ENCODE results near the gene HIGD2A. TPM values are rescaled to one million over a fixed set of nuclear protein-coding genes. Genes with fewer than 3 reads are reported as not detected.
A peak's percentile ranks its signal among the peaks of the same experiment; 100 is the strongest.

Gene HIGD2A
- total and polyA plus RNA-seq, 2 of the 13 experiments (the other 11 are each of a cell fraction or from before 2014, with no cell fraction given), result 89.2 to 146 TPM

DNA sequence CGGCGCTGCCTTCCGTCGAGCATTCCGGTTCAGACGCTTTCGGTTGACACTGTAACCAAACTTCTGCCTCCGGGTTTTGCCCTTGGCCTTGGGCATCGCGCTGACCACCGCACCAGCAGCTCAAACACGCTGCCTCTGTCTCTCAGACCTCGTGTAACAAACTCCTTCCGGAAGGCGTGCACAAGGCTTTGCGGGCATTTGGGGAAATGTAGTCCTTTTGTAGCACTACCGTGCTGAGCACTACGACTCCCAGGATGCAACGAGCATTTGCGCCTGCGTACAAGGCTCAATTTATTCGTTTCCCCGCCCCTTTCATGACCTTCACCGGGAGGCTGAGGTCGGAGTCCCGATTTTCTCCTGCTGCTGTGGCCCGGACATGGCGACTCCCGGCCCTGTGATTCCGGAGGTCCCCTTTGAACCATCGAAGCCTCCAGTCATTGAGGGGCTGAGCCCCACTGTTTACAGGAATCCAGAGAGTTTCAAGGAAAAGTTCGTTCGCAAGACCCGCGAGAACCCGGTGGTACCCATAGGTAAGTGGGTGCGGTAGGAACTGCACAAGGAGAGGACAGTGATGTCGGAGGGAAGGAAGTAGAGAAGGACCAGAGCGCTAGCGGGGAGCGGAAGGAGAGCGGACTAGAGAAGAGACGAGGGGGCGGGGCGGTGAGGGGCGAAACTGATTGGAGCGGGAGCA lies at the start of gene HIGD2A, which contains the start of gene NOP16 (continued):
- TF ChIP-seq, protein P1, sequence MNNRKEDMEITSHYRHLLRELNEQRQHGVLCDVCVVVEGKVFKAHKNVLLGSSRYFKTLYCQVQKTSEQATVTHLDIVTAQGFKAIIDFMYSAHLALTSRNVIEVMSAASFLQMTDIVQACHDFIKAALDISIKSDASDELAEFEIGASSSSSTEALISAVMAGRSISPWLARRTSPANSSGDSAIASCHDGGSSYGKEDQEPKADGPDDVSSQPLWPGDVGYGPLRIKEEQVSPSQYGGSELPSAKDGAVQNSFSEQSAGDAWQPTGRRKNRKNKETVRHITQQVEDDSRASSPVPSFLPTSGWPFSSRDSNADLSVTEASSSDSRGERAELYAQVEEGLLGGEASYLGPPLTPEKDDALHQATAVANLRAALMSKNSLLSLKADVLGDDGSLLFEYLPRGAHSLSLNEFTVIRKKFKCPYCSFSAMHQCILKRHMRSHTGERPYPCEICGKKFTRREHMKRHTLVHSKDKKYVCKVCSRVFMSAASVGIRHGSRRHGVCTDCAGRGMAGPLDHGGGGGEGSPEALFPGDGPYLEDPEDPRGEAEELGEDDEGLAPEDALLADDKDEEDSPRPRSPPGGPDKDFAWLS (CRISPR knock-in tag; IDR thresholded peaks at IDR 0.05; ENCODE audit: borderline replicate concordance), result 0 out of 2 replicates have a peak, but pooled peaks have one; percentile 74
- TF ChIP-seq, protein P2, sequence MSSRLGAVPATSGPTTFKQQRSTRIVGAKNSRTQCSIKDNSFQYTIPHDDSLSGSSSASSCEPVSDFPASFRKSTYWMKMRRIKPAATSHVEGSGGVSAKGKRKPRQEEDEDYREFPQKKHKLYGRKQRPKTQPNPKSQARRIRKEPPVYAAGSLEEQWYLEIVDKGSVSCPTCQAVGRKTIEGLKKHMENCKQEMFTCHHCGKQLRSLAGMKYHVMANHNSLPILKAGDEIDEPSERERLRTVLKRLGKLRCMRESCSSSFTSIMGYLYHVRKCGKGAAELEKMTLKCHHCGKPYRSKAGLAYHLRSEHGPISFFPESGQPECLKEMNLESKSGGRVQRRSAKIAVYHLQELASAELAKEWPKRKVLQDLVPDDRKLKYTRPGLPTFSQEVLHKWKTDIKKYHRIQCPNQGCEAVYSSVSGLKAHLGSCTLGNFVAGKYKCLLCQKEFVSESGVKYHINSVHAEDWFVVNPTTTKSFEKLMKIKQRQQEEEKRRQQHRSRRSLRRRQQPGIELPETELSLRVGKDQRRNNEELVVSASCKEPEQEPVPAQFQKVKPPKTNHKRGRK (CRISPR knock-in tag; IDR thresholded peaks at IDR 0.05), result no peak
- TF ChIP-seq HOXA9 (CRISPR knock-in tag; IDR thresholded peaks at IDR 0.05; ENCODE audit: borderline replicate concordance) (peak; percentile 90; the same call in 1 of the 2 replicates), ZNF138 (CRISPR knock-in tag; IDR thresholded peaks at IDR 0.05; ENCODE audit: low read depth) (peak; percentile 88), MEF2D (CRISPR knock-in tag; IDR thresholded peaks at IDR 0.05) (peak; percentile 54), ZNF136 (CRISPR knock-in tag; IDR thresholded peaks at IDR 0.05; ENCODE audit: low read depth) (peak; percentile 86; the same call in 1 of the 2 replicates), YEATS4 (CRISPR knock-in tag; IDR thresholded peaks at IDR 0.05; ENCODE audit: borderline replicate concordance) (peak; percentile 88)
- TF ChIP-seq, protein P3, sequence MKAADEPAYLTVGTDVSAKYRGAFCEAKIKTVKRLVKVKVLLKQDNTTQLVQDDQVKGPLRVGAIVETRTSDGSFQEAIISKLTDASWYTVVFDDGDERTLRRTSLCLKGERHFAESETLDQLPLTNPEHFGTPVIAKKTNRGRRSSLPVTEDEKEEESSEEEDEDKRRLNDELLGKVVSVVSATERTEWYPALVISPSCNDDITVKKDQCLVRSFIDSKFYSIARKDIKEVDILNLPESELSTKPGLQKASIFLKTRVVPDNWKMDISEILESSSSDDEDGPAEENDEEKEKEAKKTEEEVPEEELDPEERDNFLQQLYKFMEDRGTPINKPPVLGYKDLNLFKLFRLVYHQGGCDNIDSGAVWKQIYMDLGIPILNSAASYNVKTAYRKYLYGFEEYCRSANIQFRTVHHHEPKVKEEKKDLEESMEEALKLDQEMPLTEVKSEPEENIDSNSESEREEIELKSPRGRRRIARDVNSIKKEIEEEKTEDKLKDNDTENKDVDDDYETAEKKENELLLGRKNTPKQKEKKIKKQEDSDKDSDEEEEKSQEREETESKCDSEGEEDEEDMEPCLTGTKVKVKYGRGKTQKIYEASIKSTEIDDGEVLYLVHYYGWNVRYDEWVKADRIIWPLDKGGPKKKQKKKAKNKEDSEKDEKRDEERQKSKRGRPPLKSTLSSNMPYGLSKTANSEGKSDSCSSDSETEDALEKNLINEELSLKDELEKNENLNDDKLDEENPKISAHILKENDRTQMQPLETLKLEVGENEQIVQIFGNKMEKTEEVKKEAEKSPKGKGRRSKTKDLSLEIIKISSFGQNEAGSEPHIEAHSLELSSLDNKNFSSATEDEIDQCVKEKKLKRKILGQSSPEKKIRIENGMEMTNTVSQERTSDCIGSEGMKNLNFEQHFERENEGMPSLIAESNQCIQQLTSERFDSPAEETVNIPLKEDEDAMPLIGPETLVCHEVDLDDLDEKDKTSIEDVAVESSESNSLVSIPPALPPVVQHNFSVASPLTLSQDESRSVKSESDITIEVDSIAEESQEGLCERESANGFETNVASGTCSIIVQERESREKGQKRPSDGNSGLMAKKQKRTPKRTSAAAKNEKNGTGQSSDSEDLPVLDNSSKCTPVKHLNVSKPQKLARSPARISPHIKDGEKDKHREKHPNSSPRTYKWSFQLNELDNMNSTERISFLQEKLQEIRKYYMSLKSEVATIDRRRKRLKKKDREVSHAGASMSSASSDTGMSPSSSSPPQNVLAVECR (CRISPR knock-in tag; IDR thresholded peaks at IDR 0.05; ENCODE audit: borderline replicate concordance), result peak; percentile 94

Measured in HepG2 (cell line).